Fibroblast of skin of left quadriceps (primary cell): Measurements from ENCODE around the gene SIL1.

Source experiments
- DNase-seq, 2 experiments: peaks; one replicate each; pipeline ENCODE4 v3.0.0-alpha.2; 2013; ENCODE audit warnings: low read depth in 2 of 2

SIL1 gene

GRCh38 chr5:138961729-138962128 lies 236.4 kb downstream of the SIL1 start:
- no peak for DNase-seq

- DNase-seq, result no peak
Measured at GRCh38 chr5:138961221-138961620, 236.9 kb downstream of the SIL1 start.

GRCh38 chr5:138960145-138960692 lies 237.9 kb downstream of the SIL1 start:
- DNase-seq, result no peak

GRCh38 chr5:138956801-138957200 lies 241.4 kb downstream of the SIL1 start:
- DNase-seq, result no peak

- no peak for DNase-seq
Measured at GRCh38 chr5:138955671-138956295, 242.4 kb downstream of the SIL1 start.

GRCh38 chr5:138955013-138955660 lies 243.0 kb downstream of the SIL1 start:
- no peak for DNase-seq

GRCh38 chr5:138954257-138955012 lies 243.7 kb downstream of the SIL1 start:
- DNase-seq, result no peak

- peak in 1 of 2 experiments; percentile 29 for DNase-seq
Measured at GRCh38 chr5:138953387-138954256, 244.5 kb downstream of the SIL1 start.

- DNase-seq, result no peak
Measured at GRCh38 chr5:138952962-138953361, 245.2 kb downstream of the SIL1 start.

- DNase-seq, result no peak
Measured at GRCh38 chr5:138951986-138952735, 246.0 kb downstream of the SIL1 start.

- no peak for DNase-seq
Measured at GRCh38 chr5:138951091-138951985, 246.8 kb downstream of the SIL1 start.

GRCh38 chr5:138950421-138951031 lies 247.6 kb downstream of the SIL1 start:
- DNase-seq, result no peak

- no peak for DNase-seq
Measured at GRCh38 chr5:138949988-138950387, 248.2 kb downstream of the SIL1 start.

GRCh38 chr5:138949223-138949574 lies 249.0 kb downstream of the SIL1 start:
- no peak for DNase-seq

- DNase-seq, result no peak
Measured at GRCh38 chr5:138948471-138949222, 249.5 kb downstream of the SIL1 start.

- no peak for DNase-seq
Measured at GRCh38 chr5:138947780-138948179, 250.4 kb downstream of the SIL1 start.

GRCh38 chr5:138946831-138947560 lies 251.2 kb downstream of the SIL1 start:
- DNase-seq, result no peak

GRCh38 chr5:138946241-138946623 lies 251.9 kb downstream of the SIL1 start:
- DNase-seq, result no peak
